A204.1 (cell line): ENCODE measurements around the gene TMEM151B.
"Not testable (repeated sequence)": the region's sequence is repeated elsewhere in the genome, so short reads cannot be mapped to it uniquely, and the experiment has no call there.

ENCODE experiments used
- FAIRE-seq: peaks from 2 replicates; lab custom pipeline; 2012; peaks lifted over from hg19 to GRCh38; lab: Jason Lieb, UNC

Gene TMEM151B

DNA sequence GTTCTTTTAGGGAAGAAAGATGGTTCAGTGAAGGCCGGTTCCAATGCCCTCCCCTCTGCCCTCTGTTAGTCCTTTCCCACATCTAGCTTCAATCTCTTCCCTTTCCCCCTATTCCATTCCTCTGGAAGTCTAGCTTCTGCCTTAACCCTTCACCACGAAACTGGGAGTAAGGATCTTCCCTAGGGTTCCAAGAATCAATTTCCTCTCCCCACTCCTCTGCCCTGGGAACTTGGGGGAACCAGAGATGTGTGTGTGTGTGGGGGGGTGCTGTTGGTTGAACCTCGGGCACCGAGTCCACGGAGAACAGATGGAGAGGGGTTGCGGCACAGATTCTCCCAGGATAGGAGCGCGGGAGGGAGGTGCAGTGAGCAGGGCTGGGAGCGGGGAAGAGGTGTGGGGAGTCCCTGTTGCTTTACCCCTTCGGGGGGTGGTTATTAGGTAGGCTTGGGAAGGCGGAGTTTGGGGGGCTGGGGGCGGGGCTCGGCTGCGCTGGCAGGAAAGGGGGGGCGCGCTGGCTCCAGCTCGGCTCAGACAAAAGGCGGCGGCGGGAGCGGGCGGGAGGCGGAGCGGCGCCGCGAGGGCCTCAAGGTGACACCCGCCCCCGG lies at the start of gene TMEM151B:
TMEM151B (plus strand) TSS at position 530 of the 605 bp plus-strand sequence. CDS start 293 bp downstream, outside the sequence.
- no peak for FAIRE-seq

DNA sequence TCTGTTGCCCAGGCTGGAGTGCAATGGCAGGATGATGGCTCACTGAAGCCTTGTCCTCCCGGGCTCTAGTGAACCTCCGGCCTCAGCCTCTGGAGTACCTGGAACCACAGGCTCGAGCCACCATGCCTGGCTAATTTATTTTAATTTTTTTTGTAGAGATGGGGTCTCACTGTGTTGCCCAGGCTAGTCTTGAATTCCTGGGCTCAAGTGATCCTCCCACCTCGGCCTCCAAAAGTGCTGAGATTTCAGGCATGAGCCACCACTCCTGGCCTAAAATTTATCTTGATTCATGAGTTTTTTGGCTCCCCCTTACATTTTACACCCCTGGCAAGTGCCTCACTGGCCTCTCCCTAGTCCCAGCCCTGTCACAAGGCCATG lies 49.3 kb upstream of the TMEM151B start:
- FAIRE-seq: no peak

DNA sequence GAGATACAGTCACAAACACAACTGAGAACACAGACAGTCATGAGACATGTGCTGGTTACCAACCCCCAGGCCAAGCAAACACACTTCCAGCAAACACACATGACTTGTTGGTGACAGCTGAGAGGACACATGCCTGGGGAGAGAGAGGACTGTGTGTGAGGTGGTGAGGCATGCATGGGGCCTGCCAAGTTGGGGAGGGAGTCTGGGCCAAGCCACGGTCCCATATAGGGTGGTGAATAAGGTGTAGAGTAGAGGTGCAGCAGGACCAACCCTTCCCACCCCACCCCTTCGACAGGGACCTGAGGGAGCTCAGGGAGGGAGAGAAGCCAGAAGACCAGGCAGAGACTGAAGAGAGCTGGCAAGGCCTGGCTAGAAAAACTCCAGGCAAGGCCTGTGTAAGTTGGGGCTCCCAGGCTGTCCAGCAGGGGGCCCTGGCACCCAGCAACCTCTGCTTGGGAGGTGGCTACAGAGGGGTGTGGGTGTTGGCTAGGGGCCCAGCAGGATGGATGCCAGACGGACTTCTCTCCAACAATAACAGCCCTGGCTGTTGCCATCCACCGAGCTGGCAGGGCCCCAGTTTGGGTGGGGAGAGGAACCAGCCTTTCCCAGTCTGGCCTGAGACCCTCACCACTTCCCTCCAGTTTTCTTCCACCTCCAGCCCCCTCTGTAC lies 48.8 kb upstream of the TMEM151B start:
- no peak for FAIRE-seq

DNA sequence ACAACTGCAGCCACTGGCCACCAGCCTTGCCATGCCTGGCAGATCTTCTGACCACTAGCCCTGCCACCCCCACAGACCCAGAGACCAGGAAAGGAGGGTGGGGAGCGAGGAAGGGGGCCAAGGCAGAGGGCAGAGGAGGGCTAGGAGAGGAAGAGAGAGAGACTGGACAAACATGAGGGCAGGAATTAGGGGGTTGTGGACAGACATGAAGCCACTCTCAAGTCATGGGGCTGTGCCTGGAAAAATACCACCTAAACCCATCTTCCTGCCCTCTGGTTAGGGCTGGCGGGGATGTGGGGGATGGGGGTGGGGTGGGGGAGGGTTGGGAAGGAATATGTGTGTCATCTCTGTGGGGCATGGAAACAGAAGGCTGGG lies 48.3 kb upstream of the TMEM151B start:
- no peak for FAIRE-seq

DNA sequence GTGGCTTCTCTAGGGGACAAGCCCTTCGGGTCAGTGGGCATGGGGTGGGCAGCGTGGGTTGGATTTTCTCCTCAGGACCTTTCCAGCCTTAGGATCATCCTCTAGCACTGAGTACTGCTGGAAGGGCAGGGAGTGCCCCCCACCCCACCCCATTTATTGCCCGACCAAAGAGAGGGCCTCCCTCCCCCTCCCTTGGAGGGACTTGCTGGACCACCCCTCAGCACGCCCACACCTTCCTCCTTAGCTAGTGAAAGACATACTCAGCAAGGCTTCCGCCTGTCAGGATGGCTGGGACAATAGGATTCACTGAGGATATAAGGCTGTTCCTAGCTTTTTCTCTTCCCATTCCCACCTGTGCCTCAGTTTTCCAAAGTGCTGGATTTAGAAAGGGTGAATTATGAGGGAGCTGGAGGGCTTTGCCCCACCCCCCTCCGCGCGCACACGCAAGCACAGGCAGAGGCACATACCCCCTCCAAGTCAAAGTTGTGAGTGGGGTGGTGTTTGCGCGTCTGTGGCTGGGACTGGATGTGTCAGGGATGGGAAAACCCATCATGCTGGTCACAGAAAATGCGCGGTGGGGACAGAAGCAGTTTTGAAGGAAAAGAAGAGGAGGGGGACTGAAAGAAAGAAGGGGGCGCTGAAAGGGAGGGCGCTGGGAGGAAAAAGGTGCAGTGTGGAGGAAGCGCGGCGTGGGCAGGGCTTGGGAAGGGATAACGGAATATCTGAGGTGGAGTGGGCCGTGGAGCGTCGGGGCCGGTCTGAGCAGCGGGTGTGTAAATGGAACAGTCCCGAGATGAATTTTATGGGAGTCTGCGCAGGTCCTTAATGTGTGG lies 47.5 kb upstream of the TMEM151B start:
- no peak for FAIRE-seq

DNA sequence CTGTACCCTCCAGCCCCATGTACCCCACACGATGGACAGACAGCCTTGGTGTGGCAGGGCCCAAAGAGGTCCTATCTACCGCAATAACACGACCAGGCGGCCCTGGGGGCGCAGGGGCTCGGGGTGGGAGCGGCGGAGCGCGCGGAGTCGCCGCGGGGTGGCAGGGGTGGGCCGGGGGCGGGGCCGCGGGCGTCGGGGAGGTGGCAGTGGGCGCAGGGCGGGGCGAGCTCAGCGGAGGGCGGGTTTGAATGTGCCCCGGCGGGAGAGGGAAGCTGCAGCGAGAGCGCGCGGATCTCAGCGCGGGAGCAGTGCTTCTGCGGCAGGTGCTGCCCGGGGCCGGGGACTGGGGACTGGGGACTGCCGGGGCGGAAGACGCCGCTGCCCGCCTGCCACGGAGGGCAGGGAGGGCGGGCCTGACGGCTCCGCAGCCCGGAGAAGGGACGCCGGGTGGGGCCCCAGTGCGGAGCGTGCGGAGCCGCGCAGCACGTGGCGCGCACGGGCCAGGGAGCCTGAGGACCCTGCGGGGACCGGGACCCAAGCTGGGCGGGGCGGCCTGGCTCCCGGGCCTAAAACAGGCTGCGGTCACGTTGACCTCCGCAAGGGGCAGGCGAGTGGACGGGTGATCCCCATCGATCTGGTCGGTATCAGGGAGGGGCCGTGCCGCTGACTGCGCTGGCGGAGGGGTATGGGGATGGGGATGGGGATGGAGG lies 46.8 kb upstream of the TMEM151B start, which contains the start of gene SLC29A1:
SLC29A1 (plus strand) TSS at position 277 of the 710 bp plus-strand sequence. CDS start 3,719 bp downstream, outside the sequence.
- FAIRE-seq: no peak

DNA sequence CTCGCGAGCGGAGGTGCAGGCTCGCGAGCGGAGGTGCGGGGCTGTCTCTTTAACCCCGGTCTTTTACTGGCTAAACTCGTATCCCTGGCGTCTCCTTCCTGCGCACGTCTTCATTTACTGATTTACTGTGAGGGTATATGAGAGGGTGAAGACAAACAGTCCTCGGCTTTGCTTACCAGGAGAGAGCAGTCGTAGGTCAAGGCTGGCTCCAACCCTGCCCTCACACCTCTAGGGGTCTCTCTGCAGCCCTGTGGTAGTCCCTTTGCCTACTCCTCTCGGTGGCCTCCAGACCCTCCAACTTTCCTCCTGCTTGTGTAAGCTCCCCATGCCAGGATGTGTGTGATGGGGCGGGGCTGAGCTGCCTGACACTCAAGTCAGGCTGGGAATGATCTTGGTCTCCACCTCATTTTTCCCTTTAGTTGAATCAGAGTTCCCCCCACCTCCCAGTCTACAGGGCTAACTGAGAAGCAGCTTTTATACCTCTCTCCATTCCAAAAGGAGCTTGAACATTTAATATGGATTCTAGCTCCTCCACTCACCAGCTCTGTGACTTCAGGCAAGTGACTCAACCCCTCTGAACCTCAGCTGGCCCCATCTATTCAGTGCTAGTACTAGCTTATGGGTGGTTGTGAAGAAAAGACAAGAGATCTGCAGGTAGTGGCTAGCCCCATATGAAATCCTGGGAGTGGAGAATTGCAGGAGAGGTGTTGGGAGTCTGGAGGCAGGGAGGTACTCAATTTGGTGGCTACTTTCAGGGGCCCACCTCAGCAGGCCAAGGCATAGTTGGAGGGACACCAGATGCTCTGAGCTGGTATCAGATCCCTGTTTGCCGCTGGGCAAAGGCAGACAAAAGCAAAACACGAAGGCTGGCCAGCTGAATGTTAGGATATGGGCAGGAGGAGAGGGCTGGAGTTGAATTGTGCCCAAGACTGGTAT lies 46.0 kb upstream of the TMEM151B start:
- FAIRE-seq: no peak

DNA sequence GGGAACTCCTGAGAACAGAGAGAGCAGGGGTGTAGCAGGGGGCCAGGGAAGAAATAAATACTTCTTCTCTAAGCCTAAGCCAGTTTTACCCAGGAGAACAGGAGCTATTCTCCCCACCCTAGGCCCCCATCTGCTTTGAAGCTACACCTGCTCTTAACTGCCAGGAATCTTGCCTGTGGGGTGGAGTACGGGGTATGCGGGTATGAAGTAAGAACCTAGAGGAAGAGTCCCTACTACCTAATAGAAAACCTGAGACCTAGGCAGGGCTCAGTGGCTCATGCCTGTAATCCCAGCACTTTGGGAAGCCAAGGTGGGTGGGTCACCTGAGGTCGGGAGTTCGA lies 45.3 kb upstream of the TMEM151B start:
- no peak for FAIRE-seq

DNA sequence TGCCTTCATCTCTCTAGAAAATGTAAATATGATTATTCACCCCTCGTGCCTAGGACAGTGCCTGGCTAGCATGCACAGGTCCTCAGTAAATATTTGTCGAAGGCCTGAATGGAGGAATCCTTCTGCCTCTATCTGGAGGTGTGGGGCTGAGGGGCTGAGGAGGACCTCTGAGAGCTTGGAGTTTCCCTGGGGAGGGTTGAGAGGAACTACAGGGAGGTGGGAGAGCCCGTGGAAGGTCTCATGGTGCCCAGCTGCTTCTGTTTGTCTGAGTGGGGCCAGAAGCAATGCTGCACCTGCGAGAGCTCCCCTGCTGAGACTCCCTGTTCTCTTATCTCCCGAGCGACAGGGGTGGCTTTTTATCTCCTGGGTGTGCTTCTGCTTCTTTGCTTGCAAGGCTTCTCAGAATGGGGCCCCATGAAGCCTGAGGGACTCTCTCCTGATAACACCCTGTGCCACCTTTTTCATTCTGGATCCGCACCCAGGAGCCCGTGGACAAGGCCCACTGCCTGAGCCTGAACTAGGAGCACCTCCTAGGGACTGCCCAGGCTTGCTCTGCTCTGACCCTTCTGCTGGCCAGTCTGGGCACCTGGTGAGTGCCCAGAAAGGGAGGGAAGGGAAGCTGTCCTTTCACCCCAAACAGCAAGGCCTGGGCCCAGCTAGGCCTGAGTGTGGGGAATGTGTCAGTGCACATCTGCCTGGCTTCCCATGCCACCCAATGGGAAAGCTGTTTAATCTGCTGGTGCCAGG lies 44.5 kb upstream of the TMEM151B start:
- FAIRE-seq: no peak

DNA sequence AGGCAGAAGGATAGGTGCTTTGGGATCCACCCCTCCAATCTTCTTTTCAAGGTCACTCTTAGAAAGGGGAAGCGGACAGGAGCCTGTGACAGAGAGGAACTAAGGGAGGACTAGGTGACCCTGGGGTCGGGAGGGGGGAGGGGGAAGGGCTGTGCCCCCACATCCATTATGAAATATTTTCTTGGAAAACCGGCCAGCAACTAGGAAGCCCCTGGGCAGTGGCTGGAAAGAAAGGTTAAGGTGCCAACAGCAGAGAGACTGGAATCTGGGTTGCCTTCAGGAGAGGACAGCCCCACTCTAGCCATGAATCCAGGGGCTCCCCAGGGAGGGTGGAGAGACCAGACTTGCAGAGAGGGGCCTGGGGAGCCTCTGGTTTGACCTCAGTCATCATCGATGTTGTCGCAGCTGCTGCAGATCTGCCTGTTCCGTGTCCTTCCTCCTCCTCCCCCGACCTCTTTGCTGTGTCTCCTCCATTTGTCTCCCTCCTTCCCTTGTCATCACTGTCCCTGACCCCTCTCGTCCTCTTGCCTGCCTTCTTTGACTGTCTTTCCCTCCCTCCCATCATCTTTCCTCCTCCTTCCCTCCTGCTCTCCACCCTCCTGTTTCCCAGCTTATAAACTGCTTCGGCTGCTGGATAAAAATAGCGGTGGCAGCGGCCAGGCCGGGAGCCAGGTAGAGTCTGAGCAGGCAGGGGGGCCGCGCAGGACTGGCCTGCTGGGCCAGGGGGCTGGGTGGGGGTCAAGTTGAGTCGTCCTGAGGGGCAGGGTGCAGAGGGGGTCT lies 43.7 kb upstream of the TMEM151B start:
- FAIRE-seq: no peak

DNA sequence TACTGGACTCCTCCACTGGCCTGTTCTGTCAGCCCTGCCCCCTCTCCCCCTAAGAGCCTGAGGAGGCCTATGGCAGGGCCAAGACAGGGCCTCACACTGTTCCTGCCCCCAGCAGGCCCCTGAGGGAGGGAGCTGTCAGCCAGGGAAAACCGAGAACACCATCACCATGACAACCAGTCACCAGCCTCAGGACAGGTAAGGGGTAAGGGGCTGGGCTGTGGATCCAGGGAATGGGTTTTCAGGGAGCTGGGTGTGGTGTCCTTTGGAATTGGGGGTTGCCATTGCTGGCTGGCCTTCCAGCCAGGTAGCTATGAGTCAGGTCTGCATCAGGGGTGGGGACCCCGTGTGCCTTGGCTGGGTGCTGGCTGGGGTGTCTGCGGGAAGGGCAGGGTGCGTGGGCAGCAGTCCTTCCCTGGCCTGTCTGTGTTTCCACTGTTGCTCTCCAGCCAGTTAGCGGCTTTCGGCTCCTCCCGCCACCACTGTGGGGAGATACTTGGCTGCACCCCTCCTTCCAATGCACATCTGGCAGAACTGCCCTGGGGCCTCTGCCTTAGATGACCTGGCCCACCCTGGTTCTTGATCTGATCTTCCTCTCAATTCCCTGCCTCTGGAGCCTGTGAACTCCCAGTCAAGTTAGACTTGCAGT lies 43.0 kb upstream of the TMEM151B start:
- FAIRE-seq: no peak

DNA sequence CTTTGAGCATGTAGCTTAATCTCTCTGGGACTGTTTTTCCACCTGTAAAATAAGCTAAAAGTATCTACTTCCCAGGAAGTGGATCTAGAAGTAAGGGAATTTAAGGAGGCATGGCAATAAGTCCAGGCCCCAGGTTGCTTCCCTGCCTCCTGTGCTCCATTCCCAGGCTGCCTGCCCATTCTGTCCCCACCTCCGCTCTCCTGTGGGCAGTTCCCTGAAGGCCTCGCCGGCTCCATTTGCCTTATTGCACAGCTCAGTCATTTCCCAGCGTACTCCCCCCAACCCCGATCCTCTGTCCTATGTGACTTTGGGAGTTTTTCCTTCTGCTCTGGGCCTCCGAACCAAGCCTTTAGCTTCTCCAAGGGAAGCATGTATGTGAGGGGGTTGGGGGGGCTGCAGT lies 42.2 kb upstream of the TMEM151B start:
- no peak for FAIRE-seq

DNA sequence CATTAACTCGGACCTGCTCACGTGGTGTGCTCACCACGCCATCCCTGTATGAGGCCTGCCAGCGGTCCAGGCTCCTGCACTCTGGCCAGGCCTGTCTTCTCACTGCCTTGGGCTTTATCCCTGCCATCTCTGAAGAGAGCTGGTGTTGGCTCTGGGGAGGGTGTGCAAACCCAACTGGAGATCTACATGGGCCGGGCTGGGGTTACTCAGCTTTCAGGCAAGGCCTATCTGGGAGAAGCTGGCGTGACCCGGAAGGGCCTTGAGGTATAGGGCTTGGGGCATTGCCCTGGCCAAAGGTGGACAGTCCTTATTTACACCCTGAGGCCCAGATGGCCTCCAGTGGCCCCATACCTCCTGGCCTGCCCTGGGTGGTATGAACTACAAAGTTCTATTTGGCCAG lies 41.8 kb upstream of the TMEM151B start:
- FAIRE-seq: no peak

DNA sequence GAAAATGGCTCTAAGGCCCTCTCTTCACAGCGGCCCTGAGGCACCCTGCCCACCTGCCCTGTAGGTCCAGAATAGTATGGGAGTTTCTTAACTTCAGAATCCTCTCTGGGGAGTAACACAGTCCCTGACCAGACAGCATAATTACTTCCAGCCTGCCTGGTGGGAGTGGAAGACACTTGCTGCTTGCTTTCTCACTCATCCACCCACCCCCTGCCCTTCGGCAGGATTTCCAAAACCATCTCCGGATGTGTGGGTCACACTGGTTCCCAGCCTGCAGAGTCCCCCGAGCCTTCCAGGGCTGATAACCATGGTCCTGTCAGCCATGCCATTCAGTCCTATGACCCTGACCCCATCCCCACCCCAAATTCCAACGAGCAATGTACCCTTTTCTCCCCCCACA lies 41.4 kb upstream of the TMEM151B start:
- no peak for FAIRE-seq

DNA sequence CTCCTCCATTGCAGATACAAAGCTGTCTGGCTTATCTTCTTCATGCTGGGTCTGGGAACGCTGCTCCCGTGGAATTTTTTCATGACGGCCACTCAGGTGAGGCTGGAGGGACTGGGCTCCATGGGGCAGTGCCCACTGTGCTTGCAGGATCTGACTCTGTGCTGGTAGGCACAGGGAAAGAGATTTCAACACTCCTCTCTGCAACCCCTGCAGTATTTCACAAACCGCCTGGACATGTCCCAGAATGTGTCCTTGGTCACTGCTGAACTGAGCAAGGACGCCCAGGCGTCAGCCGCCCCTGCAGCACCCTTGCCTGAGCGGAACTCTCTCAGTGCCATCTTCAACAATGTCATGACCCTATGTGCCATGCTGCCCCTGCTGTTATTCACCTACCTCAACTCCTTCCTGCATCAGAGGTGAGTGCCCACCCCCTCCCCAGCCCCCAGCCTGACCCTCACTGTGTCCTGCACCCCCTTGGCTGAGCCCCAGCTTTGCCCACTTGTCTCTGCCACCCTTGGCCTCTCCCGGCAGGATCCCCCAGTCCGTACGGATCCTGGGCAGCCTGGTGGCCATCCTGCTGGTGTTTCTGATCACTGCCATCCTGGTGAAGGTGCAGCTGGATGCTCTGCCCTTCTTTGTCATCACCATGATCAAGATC lies 40.7 kb upstream of the TMEM151B start:
- no peak for FAIRE-seq

DNA sequence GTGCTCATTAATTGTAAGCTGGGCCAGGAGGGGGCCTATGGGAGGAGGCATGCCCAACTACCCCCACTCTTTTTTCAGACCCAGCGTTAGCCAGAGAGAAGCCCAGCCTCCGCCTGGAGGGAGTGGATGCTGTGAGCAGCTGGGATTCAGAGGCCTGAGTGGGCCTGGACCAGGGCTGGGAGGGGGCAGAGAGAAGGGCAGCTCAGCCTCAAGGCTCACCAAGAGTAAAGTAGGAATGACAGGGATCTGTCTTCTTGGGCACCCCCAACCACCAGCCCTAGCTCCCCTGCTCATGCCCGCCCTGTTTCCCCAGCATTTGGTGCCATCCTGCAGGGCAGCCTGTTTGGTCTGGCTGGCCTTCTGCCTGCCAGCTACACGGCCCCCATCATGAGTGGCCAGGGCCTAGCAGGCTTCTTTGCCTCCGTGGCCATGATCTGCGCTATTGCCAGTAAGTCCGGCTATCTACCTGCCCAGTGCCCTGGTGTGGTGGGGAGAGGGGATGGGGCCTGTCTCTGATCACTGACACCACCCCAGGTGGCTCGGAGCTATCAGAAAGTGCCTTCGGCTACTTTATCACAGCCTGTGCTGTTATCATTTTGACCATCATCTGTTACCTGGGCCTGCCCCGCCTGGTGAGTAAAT lies 40.1 kb upstream of the TMEM151B start:
- no peak for FAIRE-seq

DNA sequence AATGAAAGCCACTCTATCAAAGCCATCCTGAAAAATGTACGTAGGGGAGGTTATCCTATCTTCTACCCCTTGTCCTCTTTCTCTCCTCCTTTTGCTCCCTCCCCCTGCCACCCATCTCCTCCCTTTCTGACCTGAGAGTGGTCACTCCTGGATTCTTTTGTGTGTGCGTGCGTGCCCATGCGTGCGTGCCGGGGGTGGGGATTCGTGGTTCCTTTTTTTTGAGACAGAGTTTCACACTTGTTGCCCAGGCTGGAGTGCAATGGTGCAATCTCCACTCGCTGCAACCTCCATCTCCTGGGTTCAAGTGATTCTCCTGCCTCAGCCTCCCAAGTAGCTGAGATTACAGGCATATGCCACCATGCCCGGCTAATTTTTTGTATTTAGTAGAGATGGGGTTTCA lies 38.8 kb upstream of the TMEM151B start:
- not testable (repeated sequence) for FAIRE-seq
